IMR-90 (cell line): ENCODE results near the gene MTOR. TPM values are rescaled to one million over a fixed set of nuclear protein-coding genes. Genes with fewer than 3 reads are reported as not detected.
"Not testable (repeated sequence)": the region's sequence is repeated elsewhere in the genome, so short reads cannot be mapped to it uniquely, and the experiment has no call there.

ENCODE experiments used
- ATAC-seq: fragments of 200-7000 bp; cut with Tn5 transposase; 2 replicates; pipeline ENCODE4 v1.9.1; 2020; ENCODE audit warnings: low read depth, mild to moderate bottlenecking, moderate library complexity
- BruUV-seq: library from RNA; stranded (reverse); fragments of 400-500 nt; replicated peaks from 2 replicates; lab custom pipeline; 2021; lab: Mats Ljungman, UMichigan
- CTCF ChIA-PET: fragments of 300-600 bp; formaldehyde crosslinking; extraction: SDS; loops from one replicate; lab custom pipeline; 2021; ENCODE audit warnings: antibody characterized with exemption; lab: Yijun Ruan, JAX
- POLR2A ChIA-PET: fragments of 300-600 bp; sonication (Branson Sonifier 250); formaldehyde crosslinking; loops from one replicate; lab custom pipeline; 2022; ENCODE audit warnings: antibody characterized with exemption; ENCODE audit not compliant: unreplicated experiment; lab: Charles Lee
- DNase-seq: peaks from one replicate; pipeline ENCODE4 v3.0.0; 2013
- H2AFZ ChIP-seq: replicated peaks from 2 replicates; pipeline ENCODE3; 2013; ENCODE audit warnings: low read length, mild to moderate bottlenecking; ENCODE audit not compliant: poor library complexity
- H2AK5ac ChIP-seq: 2 replicates; pipeline ENCODE4 v1.6.1; 2013; ENCODE audit warnings: low read depth, low read length, inconsistent platforms
- H2AK9ac ChIP-seq: replicated peaks from 2 replicates; pipeline ENCODE3; 2013; ENCODE audit warnings: mild to moderate bottlenecking, low read depth, low read length, moderate library complexity; ENCODE audit not compliant: poor library complexity
- H2BK120ac ChIP-seq: 2 replicates; pipeline ENCODE4 v1.6.1; 2013; ENCODE audit warnings: low read depth, low read length, inconsistent platforms
- H2BK15ac ChIP-seq: 3 replicates; pipeline ENCODE4 v1.6.1; 2013; ENCODE audit warnings: low read depth, low read length, inconsistent platforms
- H2BK20ac ChIP-seq: 2 replicates; pipeline ENCODE4 v1.6.1; 2013; ENCODE audit warnings: low read depth, mild to moderate bottlenecking, inconsistent platforms, low read length, moderate library complexity
- H2BK5ac ChIP-seq: 2 replicates; pipeline ENCODE4 v1.6.1; 2013; ENCODE audit warnings: mild to moderate bottlenecking, low read depth, low read length, inconsistent platforms; ENCODE audit not compliant: poor library complexity, severe bottlenecking
- H3K14ac ChIP-seq: replicated peaks from 2 replicates; pipeline ENCODE4 v1.6.1; 2013; ENCODE audit warnings: low read depth, low read length, inconsistent platforms
- H3K18ac ChIP-seq: 2 replicates; pipeline ENCODE4 v1.6.1; 2013; ENCODE audit warnings: low read depth, low read length, control low read depth
- H3K23ac ChIP-seq: 2 replicates; pipeline ENCODE4 v1.6.1; 2013; ENCODE audit warnings: low read depth, low read length, inconsistent platforms
- H3K27ac ChIP-seq: 2 replicates; pipeline ENCODE4 v1.5.1; 2013; ENCODE audit warnings: mild to moderate bottlenecking, control low read depth, low read length; ENCODE audit not compliant: insufficient read depth
- H3K27me3 ChIP-seq: 2 replicates; pipeline ENCODE4 v1.6.1; 2013; ENCODE audit warnings: low read length; ENCODE audit not compliant: control insufficient read depth, insufficient read depth
- H3K36me3 ChIP-seq: 2 replicates; pipeline ENCODE4 v1.6.1; 2013; ENCODE audit warnings: low read length, mixed read lengths; ENCODE audit not compliant: control insufficient read depth, insufficient read depth
- H3K4ac ChIP-seq: 2 replicates; pipeline ENCODE4 v1.6.1; 2013; ENCODE audit warnings: low read depth, low read length, inconsistent platforms
- H3K4me1 ChIP-seq: 2 replicates; pipeline ENCODE4 v1.6.1; 2013; ENCODE audit warnings: low read length, mixed read lengths; ENCODE audit not compliant: control insufficient read depth, insufficient read depth
- H3K4me2 ChIP-seq: 2 replicates; pipeline ENCODE4 v1.6.1; 2013; ENCODE audit warnings: low read depth, mild to moderate bottlenecking, control low read depth, low read length, moderate library complexity
- H3K4me3 ChIP-seq: 2 replicates; pipeline ENCODE4 v1.5.1; 2013; ENCODE audit warnings: low read depth, mild to moderate bottlenecking, control low read depth, low read length, moderate library complexity; ENCODE audit not compliant: insufficient read depth
- H3K56ac ChIP-seq: 2 replicates; pipeline ENCODE4 v1.6.1; 2013; ENCODE audit warnings: low read length, inconsistent platforms; ENCODE audit not compliant: insufficient read depth; ENCODE audit errors: extremely low read depth
- H3K79me1 ChIP-seq, 2 experiments: 2 replicates each; pipeline ENCODE4 v1.6.1; 2013; ENCODE audit warnings: low read length in 2 of 2, inconsistent platforms in 1 of 2, low read depth in 1 of 2
- H3K9ac ChIP-seq: 2 replicates; pipeline ENCODE4 v1.6.1; 2013; ENCODE audit warnings: low read depth, low read length, control low read depth
- H3K9me1 ChIP-seq: 2 replicates; pipeline ENCODE4 v1.6.1; 2013; ENCODE audit warnings: low read length, inconsistent platforms; ENCODE audit not compliant: insufficient read depth
- H3K9me3 ChIP-seq: 2 replicates; pipeline ENCODE4 v1.6.1; 2013; ENCODE audit warnings: low read length; ENCODE audit not compliant: control insufficient read depth, insufficient read depth
- H4K20me1 ChIP-seq: 2 replicates; pipeline ENCODE4 v1.6.1; 2013; ENCODE audit warnings: low read length, inconsistent platforms; ENCODE audit not compliant: insufficient read depth
- H4K5ac ChIP-seq: 2 replicates; pipeline ENCODE4 v1.6.1; 2013; ENCODE audit warnings: mild to moderate bottlenecking, low read depth, low read length, control low read depth
- H4K8ac ChIP-seq, 2 experiments: 2 replicates each; pipeline ENCODE4 v1.6.1; 2013; ENCODE audit warnings: low read depth in 2 of 2, low read length in 2 of 2, control low read depth in 1 of 2, inconsistent platforms in 1 of 2
- H4K91ac ChIP-seq: 2 replicates; pipeline ENCODE4 v1.6.1; 2013; ENCODE audit warnings: low read depth, low read length, inconsistent platforms; ENCODE audit not compliant: insufficient read depth
- WGBS, 2 experiments: methylation state at CpG; one replicate each; pipeline versions ENCODE4 v1.1.5 to v1.1.7; 2013; ENCODE audit warnings: missing lambda C conversion rate in 2 of 2; ENCODE audit not compliant: insufficient read length in 1 of 2; ENCODE audit errors: extremely low coverage in 2 of 2; 5-methylcytosine and 5-hydroxymethylcytosine counted together
- dilution Hi-C: fragments of 300-500 bp; cut with HindIII; formaldehyde crosslinking; loops from one replicate; pipeline ENCODE4 v1.14.3; 2018; ENCODE audit warnings: low sequenced_read_pairs; ENCODE audit not compliant: unreplicated experiment
- in situ Hi-C: fragments of 300-500 bp; cut with MboI; formaldehyde crosslinking; loops from 3 replicates; pipeline ENCODE4 v1.14.3; 2019; ENCODE audit warnings: low sequenced_read_pairs, inconsistent platforms, mixed read lengths
- intact Hi-C: fragments of 100-400 bp; cut with micrococcal nuclease; formaldehyde crosslinking; loops from 2 replicates; pipeline ENCODE4 v1.10.0; 2022
- polyA plus RNA-seq, 3 experiments: library from polyadenylated mRNA; depleted of rRNA; stranded (reverse); fragments of >200 nt; gene quantifications; 2 replicates each; pipeline ENCODE4 v1.2.3, GENCODE V29; 2012; ENCODE audit warnings: low replicate concordance in 1 of 3
- total RNA-seq: library from RNA; depleted of rRNA; stranded (reverse); fragments of >200 nt; gene quantifications from 2 replicates; pipeline ENCODE4 v1.2.3, GENCODE V29; 2012

MTOR gene
- total and polyA plus RNA-seq, 2 of the 4 experiments (the other 2 are of a cell fraction): 19.2 to 36.7 TPM

GRCh38 chr1:11297774-11298173 is 35.4 kb upstream of the MTOR start:
- in situ Hi-C loops, H3K9me3 ChIP-seq, H3K9me1 ChIP-seq, ATAC-seq, intact Hi-C loops, H2BK5ac ChIP-seq, H2AFZ ChIP-seq, dilution Hi-C loops, H4K91ac ChIP-seq, H3K4me2 ChIP-seq, H3K18ac ChIP-seq, H3K27ac ChIP-seq, H3K9ac ChIP-seq, H3K4me3 ChIP-seq, H2BK20ac ChIP-seq, H3K56ac ChIP-seq, POLR2A ChIA-PET, H4K8ac ChIP-seq, H2AK9ac ChIP-seq, H3K4ac ChIP-seq, H3K36me3 ChIP-seq, H3K27me3 ChIP-seq, BruUV-seq, H2BK120ac ChIP-seq, H3K4me1 ChIP-seq, DNase-seq, H3K79me1 ChIP-seq, CTCF ChIA-PET, H3K14ac ChIP-seq, H2AK5ac ChIP-seq, H2BK15ac ChIP-seq, H4K20me1 ChIP-seq, H4K5ac ChIP-seq, H3K23ac ChIP-seq: not testable (repeated sequence)
- WGBS, 2 experiments: 90% methylated on average over 3 of the region's 5 CpGs; no CpG with 5 or more reads in 1 of the 2 experiments
